G401.6 (cell line): ENCODE results near the gene CASP7.

ENCODE experiments used
- FAIRE-seq: peaks from 2 replicates; lab custom pipeline; 2012; peaks lifted over from hg19 to GRCh38; lab: Jason Lieb, UNC

The CASP7 gene

DNA sequence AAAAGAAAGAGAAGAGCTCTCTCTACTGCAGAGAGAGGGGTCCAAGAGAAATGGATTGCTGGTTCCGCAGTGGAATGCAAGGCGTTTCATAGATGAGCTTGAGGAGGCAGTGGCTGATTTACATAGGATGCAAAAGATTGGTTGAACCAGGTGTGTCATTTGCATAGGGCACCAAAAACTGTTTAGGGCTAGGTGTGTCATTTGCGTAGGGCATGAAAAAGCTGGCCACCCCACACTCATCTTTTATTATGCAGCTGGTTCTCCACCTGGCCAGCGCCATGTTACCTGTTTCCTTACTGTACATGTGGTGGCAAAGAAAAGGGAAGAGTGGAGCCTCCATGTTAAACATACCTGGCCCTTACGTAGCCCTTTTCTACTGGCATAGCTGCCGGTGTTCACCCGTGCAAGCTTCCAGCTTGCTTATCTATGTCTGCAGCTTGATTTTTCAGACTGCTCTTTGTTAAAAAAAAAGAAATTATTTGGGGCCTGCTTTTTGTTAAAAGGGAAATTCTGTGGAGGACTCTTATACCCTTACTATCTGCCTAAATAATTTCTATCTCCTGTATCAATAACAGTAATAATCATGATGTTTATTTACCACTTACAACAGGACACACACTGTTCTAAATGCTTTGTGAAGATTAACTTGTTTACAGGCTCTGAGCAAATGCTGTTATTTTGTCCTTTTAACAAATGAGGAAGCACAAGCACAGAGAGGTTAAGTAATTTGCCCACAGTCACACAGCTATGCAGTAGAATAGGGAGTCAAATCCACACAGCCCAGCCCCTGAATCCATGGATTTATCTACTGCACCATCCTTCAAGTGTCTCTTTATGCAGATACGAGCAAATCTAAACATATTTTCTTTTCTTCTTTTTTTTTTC lies 33.3 kb downstream of the CASP7 start:
- FAIRE-seq, result no peak

DNA sequence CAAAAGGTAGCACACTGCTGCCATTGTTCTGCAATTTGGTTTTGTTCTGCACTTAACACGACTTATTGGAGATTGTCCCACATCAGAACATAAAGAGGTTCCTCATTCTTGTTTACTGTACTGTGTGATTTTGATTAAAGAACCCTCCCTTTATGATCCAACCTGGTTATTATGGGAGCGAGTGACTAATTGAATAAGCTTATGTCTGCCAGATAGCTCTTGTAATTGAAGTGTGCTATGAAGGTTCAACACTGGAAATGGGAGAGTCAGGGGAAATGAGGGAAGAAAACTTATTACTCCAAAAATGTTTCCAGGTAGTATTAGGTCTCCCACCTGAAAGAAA lies 33.9 kb downstream of the CASP7 start:
- no peak for FAIRE-seq

DNA sequence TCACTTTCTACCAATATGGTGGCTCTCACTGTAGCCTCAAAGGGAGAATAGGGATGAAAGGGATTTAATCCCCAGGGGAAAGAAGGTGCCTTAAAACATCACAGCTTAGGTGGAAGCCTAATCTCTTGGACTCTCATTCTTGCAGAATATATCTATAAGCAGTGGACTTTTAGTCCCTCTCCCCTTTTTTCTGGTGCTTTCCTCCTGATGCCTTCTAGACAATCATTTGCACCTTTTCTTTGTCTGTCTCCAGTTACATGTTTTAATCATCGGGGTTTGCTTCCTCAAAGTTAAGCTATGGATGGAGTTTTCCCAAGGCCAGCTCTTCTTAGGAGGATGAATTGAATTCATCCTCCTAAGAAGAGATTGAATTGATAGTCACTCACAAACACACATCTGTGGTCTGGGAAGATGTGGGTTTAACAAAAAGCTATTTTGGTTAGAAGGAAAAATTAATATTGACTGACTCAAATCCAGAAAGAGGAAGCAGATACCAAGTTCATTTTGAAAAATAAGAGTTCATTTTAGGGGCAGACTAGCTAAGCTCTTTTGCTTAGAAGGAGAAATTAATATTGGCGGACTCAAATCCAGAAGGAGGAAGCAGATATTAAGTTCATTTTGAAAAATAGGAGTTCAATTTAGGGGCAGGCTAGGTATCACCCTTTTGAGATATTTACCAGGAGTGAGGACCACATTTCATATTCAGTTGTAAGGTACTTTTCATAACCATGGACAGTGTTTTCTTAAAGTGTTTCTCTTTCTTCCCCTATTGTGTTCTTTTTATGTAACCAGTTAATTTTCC lies 36.6 kb downstream of the CASP7 start:
- no peak for FAIRE-seq

DNA sequence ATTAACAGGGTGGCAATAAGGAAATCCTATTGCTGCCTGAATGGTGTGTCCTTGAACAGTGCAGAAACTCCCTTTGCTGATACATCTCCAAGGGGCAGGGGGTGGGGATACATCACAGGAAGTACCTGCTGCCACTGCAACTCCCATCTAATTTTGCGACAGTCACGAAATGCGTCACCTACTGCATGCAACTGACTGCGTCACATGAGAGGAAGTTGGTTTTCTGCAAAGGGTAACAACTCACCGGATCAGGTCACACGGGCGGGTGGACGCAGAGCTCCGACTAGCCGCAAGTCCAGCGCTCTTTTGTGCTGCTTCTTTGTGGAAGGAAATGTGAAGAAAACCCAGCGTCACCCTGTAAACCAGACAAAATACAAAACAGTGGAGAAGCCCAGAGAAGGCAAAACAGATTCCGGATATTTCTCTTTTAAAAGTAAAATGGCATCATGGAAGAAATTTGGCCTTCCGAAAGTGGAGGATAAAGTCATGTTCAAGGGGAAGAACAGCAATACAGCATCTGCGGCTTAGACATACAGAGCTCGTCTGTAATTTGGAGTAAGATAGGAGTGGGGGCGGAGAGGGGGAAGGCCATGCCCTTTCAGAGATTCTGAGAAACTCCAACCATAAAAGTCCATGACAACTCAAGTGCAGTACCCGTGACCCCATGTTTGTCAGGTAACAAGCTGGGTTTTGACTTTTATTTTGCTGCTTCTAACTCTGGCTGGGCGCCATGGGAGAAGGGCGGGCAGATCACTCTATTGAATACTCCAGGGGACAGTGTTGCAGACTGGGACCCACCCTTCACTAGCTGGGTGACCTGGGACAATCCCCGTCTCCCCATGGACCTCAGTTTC lies 39.5 kb downstream of the CASP7 start:
- FAIRE-seq, result no peak

DNA sequence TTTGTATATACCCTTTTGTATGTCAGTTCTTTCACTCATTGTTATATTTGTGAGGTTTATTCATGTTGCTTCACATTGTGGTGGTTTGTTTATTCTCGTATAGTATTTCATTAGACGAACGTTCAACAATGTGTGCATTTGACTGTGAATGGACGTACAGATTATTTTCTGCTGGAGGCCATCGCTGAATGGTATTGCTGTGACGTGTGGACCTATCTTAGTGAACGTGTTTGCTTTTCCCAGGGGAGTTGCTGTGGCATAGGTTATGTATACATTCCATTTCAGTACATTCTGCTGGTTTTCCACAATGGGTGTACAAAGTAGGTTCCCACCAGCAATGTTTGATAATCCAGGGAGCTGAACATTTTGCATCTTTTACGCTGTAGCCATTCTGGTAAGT lies 40.7 kb downstream of the CASP7 start:
- FAIRE-seq, result no peak

GRCh38 chr10:113732160-113732881 lies 52.6 kb downstream of the CASP7 start:
- FAIRE-seq, result no peak

DNA sequence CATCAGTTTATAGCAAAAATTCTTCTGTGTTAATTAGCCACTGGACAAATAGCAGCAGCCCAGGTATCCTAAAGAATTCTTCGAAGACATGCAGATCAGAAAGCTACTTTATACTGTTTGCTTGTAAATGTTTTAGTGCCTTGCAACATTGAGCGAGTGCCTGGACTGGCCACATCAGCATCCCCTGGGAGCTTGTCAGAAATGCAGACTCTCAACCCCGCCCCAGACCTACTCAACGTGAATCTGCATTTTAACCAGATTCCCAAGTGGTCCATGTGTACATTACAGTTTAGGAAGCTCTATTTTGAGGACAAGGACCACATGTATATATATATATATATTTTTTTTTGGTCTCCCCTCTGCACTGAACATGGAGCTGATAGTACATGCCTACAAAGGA lies 53.3 kb downstream of the CASP7 start:
- no peak for FAIRE-seq

- no peak for FAIRE-seq
Measured at GRCh38 chr10:113733635-113734034, 53.9 kb downstream of the CASP7 start.

- FAIRE-seq, result no peak
Measured at GRCh38 chr10:113735913-113736312, 56.2 kb downstream of the CASP7 start.

DNA sequence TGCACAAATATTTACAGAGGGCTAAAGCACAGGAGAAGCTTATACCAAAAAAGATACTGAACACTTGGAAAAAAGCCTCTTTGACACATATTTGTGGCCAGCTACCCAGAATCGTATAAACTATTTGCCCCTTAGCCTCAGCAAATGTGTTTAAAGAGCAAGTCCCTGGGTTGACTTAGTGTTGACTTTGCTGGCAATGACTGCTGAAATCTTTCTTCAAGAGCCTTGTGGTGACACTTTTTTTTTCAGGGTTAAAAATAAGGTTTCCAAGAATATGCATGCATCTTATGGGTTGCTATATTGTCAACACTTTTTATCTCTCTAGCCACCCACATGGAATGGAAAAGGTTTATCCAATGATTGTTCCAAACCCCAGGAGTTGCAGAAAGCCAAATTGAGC lies 56.9 kb downstream of the CASP7 start:
- FAIRE-seq, result no peak

- no peak for FAIRE-seq
Measured at GRCh38 chr10:113739031-113739430, 59.3 kb downstream of the CASP7 start.

DNA sequence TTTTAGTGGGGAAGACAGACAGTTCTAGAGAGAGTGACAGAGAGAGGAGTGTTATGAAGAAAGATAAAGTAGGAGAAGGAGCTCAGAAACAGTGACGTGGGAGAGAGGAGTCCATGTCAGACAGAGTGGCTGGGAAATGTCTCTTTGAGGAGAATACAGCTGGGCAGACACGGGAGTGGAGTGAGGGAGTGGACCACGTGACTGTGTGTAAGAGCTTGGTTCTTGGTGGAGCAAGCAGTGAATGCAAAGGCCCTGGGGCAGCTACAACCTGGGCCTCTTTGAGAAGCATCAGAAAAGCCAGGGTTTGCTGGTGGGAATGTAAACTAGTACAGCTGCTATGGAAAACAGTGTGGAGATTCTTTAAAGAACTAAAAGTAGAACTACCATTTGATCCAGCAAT lies 59.9 kb downstream of the CASP7 start:
- FAIRE-seq, result no peak

GRCh38 chr10:113740850-113741249 lies 61.1 kb downstream of the CASP7 start:
- no peak for FAIRE-seq

GRCh38 chr10:113742466-113742865 lies 62.8 kb downstream of the CASP7 start:
- FAIRE-seq, result no peak

DNA sequence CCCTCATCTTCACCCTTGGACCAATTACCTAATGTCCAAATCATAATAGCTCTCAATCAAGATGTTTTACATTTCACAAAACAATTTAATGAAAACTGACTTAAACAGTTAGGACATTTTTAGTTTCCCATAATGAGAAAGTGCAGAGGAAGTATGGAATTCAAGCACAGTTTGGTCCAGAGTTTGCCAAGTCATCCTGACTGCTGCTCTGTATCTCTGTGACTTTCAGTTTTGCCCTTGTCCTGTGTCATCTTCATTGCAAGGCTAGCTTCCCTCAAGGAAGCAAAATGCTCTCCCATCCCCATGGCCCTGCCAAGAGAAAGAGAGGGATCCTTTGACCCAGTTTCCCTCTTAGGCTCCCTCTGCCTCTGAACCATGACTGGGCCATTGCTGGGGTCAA lies 63.9 kb downstream of the CASP7 start:
- FAIRE-seq, result no peak

DNA sequence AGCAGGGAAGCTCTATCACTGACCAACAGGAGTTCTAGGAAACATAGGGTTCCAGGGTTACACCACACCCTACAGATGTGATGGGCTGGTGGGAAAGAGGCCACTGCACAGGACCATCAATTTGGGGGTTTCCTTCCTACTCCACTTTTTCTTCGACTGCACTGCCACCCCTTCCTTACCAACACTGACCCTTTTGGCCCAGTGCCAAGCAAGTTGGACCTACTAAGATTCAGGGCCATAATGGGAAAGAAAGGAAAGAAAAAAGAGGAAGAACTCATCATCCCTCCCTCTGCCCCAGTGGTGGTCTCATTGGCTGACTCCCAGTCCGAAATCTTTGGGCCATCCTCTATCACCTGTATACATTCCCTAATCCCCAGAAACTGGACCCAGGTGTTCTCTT lies 65.7 kb downstream of the CASP7 start:
- FAIRE-seq, result no peak

- no peak for FAIRE-seq
Measured at GRCh38 chr10:113746217-113746957, 66.7 kb downstream of the CASP7 start.

GRCh38 chr10:113751181-113751732 lies 71.5 kb downstream of the CASP7 start, which contains the start of gene PLEKHS1:
TSS of gene PLEKHS1 (plus strand) at chr10:113751682. CDS start at chr10:113755278, 3,596 bp downstream.
- no peak for FAIRE-seq

DNA sequence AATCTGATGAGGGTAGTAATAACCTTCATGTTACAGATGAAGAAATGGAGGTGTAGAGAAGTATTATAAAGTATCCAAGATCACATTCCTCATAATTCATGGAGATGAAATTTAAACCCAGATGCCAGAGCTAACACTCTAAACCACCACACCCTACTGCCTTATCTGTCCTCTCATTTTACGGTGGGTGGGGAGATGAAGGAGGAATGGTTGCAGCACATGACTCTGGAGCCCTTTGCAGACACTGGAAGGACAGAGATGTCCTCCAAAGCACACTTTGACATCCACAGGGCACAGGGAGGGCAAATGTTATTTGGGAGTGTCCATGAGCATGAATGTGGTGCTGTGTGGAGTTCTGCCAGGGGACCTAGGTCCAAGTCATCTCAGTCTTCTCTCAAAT lies 72.8 kb downstream of the CASP7 start:
- no peak for FAIRE-seq

- FAIRE-seq, result no peak
Measured at GRCh38 chr10:113753020-113753692, 73.4 kb downstream of the CASP7 start.
